Astrocyte (in vitro differentiated cells and primary cell): ENCODE measurements around the gene PANX3. TPM values are rescaled to one million over a fixed set of nuclear protein-coding genes. Genes with fewer than 3 reads are reported as not detected.

Experiments
- DNase-seq: peaks from one replicate; pipeline ENCODE4 v3.0.0-alpha.2; 2010; ENCODE audit warnings: low read depth
- FAIRE-seq: peaks from 2 replicates; lab custom pipeline; 2011; peaks lifted over from hg19 to GRCh38; lab: Jason Lieb, UNC
- H2AFZ ChIP-seq: 2 replicates; pipeline ENCODE4 v1.6.0; 2012; ENCODE audit warnings: low read depth, low read length, inconsistent platforms
- H3K27ac ChIP-seq: 2 replicates; pipeline ENCODE4 v1.5.1; 2011; ENCODE audit warnings: low read depth, low read length, inconsistent platforms
- H3K27me3 ChIP-seq: 2 replicates; pipeline ENCODE4 v1.6.0; 2011; ENCODE audit warnings: low read length, inconsistent platforms; ENCODE audit not compliant: insufficient read depth
- H3K36me3 ChIP-seq: 2 replicates; pipeline ENCODE4 v1.5.1; 2011; ENCODE audit warnings: low read length, inconsistent platforms; ENCODE audit not compliant: insufficient read depth
- H3K4me1 ChIP-seq: 2 replicates; pipeline ENCODE4 v1.5.1; 2011; ENCODE audit warnings: low read length, inconsistent platforms; ENCODE audit not compliant: insufficient read depth
- H3K4me2 ChIP-seq: 2 replicates; pipeline ENCODE4 v1.6.0; 2012; ENCODE audit warnings: low read length, inconsistent platforms
- H3K4me3 ChIP-seq: 2 replicates; pipeline ENCODE4 v1.5.1; 2011; ENCODE audit warnings: low read depth, mild to moderate bottlenecking, low read length, inconsistent platforms; ENCODE audit not compliant: insufficient read depth
- H3K79me2 ChIP-seq: 2 replicates; pipeline ENCODE4 v1.6.0; 2012; ENCODE audit warnings: mild to moderate bottlenecking, low read length, inconsistent platforms; ENCODE audit not compliant: insufficient read depth
- H3K9ac ChIP-seq: 2 replicates; pipeline ENCODE4 v1.6.0; 2012; ENCODE audit warnings: mild to moderate bottlenecking, low read length, inconsistent platforms
- H3K9me3 ChIP-seq: 2 replicates; pipeline ENCODE4 v1.5.1; 2012; ENCODE audit warnings: low read depth, mild to moderate bottlenecking, low read length, inconsistent platforms; ENCODE audit not compliant: insufficient read depth
- H4K20me1 ChIP-seq: 2 replicates; pipeline ENCODE4 v1.6.0; 2012; ENCODE audit warnings: low read length, inconsistent platforms; ENCODE audit not compliant: insufficient read depth
- H3K27ac Mint-ChIP-seq: one replicate; pipeline ENCODE4 v1.8.0; 2021; ENCODE audit warnings: mild to moderate bottlenecking, mixed read lengths; ENCODE audit not compliant: unreplicated experiment
- H3K27me3 Mint-ChIP-seq: one replicate; pipeline ENCODE4 v1.8.0; 2021; ENCODE audit warnings: low read depth, mixed read lengths; ENCODE audit not compliant: unreplicated experiment
- H3K36me3 Mint-ChIP-seq: one replicate; pipeline ENCODE4 v1.8.0; 2021; ENCODE audit warnings: low read depth, mixed read lengths; ENCODE audit not compliant: unreplicated experiment
- H3K4me1 Mint-ChIP-seq: one replicate; pipeline ENCODE4 v1.8.0; 2021; ENCODE audit warnings: low read depth, mixed read lengths; ENCODE audit not compliant: unreplicated experiment
- H3K4me3 Mint-ChIP-seq: one replicate; pipeline ENCODE4 v1.8.0; 2021; ENCODE audit warnings: mild to moderate bottlenecking, moderate library complexity, mixed read lengths; ENCODE audit not compliant: unreplicated experiment
- H3K9me3 Mint-ChIP-seq: one replicate; pipeline ENCODE4 v1.8.0; 2021; ENCODE audit warnings: mild to moderate bottlenecking, mixed read lengths; ENCODE audit not compliant: unreplicated experiment
- CTCF ChIP-seq: IDR thresholded peaks from 2 replicates; pipeline ENCODE4 v1.5.1; 2011; ENCODE audit warnings: low read depth, mild to moderate bottlenecking, inconsistent platforms, low read length, moderate library complexity; ENCODE audit not compliant: insufficient read depth
- EZH2 ChIP-seq: IDR thresholded peaks from 2 replicates; pipeline ENCODE4 v1.6.1; 2012; ENCODE audit warnings: mild to moderate bottlenecking, low read length, inconsistent platforms; ENCODE audit not compliant: insufficient read depth
- total RNA-seq: library from RNA; stranded (reverse); gene quantifications from 2 replicates; pipeline ENCODE4 v1.2.1, GENCODE V29; 2021

The PANX3 gene
- total RNA-seq, 1 donor from 2014 or later = not detected

GRCh38 chr11:124656774-124657630 lies 45.8 kb downstream of the PANX3 start:
- Histone ChIP-seq H2AFZ (peak overlapping the region; percentile 41), H3K9ac (no peak overlapping the region), H3K4me2 (peak overlapping the region; percentile 66), H3K4me1 (peaks cover 11% of the 10 kb centered on the region), H3K36me3 (no peaks in the 10 kb centered on the region), H3K4me3 (no peak overlapping the region), H3K27me3 (no peaks in the 10 kb centered on the region), H3K27ac (no peak overlapping the region), H3K9me3 (no peaks in the 10 kb centered on the region), H4K20me1 (no peaks in the 10 kb centered on the region), H3K79me2 (no peaks in the 10 kb centered on the region)
- no peak for TF ChIP-seq CTCF
- TF ChIP-seq EZH2 = no peak
- DNase-seq (peak; percentile 61), FAIRE-seq (no peak)
- Mint-ChIP-seq H3K27ac (peak overlapping the region; percentile 62), H3K4me1 (peaks cover 10% of the 10 kb centered on the region), H3K27me3 (peaks cover 8% of the 10 kb centered on the region), H3K4me3 (no peak overlapping the region), H3K9me3 (no peaks in the 10 kb centered on the region), H3K36me3 (peaks cover 6% of the 10 kb centered on the region)

GRCh38 chr11:124657904-124658303 lies 46.7 kb downstream of the PANX3 start:
- Mint-ChIP-seq H3K9me3 (no peaks in the 10 kb centered on the region), H3K4me3 (no peak overlapping the region), H3K36me3 (peaks cover 6% of the 10 kb centered on the region), H3K27ac (no peak overlapping the region), H3K4me1 (peaks cover 10% of the 10 kb centered on the region), H3K27me3 (peaks cover 6% of the 10 kb centered on the region)
- no peak overlapping the region for H3K4me3 ChIP-seq
- peak; percentile 2 for DNase-seq
- no peaks in the 10 kb centered on the region for H3K9me3 ChIP-seq
- no peaks in the 10 kb centered on the region for H3K79me2 ChIP-seq
- no peaks in the 10 kb centered on the region for H4K20me1 ChIP-seq
- no peak for FAIRE-seq
- H3K9ac ChIP-seq = no peak overlapping the region
- H3K27ac ChIP-seq = no peak overlapping the region
- H3K36me3 ChIP-seq = no peaks in the 10 kb centered on the region
- no peak overlapping the region for H2AFZ ChIP-seq
- H3K4me2 ChIP-seq = peak overlapping the region; percentile 66
- TF ChIP-seq CTCF (no peak), EZH2 (no peak)
- H3K4me1 ChIP-seq = peaks cover 11% of the 10 kb centered on the region
- H3K27me3 ChIP-seq = no peaks in the 10 kb centered on the region

GRCh38 chr11:124658501-124658900 lies 47.3 kb downstream of the PANX3 start:
- Mint-ChIP-seq H3K4me1 (peaks cover 10% of the 10 kb centered on the region), H3K27me3 (peaks cover 6% of the 10 kb centered on the region), H3K4me3 (no peak overlapping the region), H3K27ac (no peak overlapping the region), H3K36me3 (peaks cover 3% of the 10 kb centered on the region), H3K9me3 (no peaks in the 10 kb centered on the region)
- H3K4me2 ChIP-seq = no peak overlapping the region
- H3K36me3 ChIP-seq = no peaks in the 10 kb centered on the region
- no peak overlapping the region for H3K9ac ChIP-seq
- H3K4me1 ChIP-seq = peaks cover 11% of the 10 kb centered on the region
- no peak overlapping the region for H3K4me3 ChIP-seq
- no peaks in the 10 kb centered on the region for H3K27me3 ChIP-seq
- no peak for FAIRE-seq
- H3K27ac ChIP-seq = no peak overlapping the region
- TF ChIP-seq EZH2 = no peak
- TF ChIP-seq CTCF = no peak
- no peak for DNase-seq
- no peaks in the 10 kb centered on the region for H3K79me2 ChIP-seq
- no peaks in the 10 kb centered on the region for H4K20me1 ChIP-seq
- no peaks in the 10 kb centered on the region for H3K9me3 ChIP-seq
- H2AFZ ChIP-seq = no peak overlapping the region
